DND-41 (cell line): ENCODE measurements around the gene GANAB.
"Not testable (repeated sequence)": the region's sequence is repeated elsewhere in the genome, so short reads cannot be mapped to it uniquely, and the experiment has no call there.

Experiments used
- EZH2 ChIP-seq: IDR thresholded peaks from 3 replicates; pipeline ENCODE4 v1.6.1; 2012; ENCODE audit warnings: borderline replicate concordance, low read depth, mild to moderate bottlenecking, moderate library complexity, low read length, inconsistent platforms; ENCODE audit not compliant: severe bottlenecking
- TF ChIP-seq, protein P1 (sequence below): IDR thresholded peaks from 2 replicates; pipeline ENCODE4 v1.5.1; 2012; ENCODE audit warnings: borderline replicate concordance, low read length, moderate library complexity, mild to moderate bottlenecking; ENCODE audit not compliant: poor library complexity, severe bottlenecking; ENCODE audit errors: extremely low read depth

DNA sequence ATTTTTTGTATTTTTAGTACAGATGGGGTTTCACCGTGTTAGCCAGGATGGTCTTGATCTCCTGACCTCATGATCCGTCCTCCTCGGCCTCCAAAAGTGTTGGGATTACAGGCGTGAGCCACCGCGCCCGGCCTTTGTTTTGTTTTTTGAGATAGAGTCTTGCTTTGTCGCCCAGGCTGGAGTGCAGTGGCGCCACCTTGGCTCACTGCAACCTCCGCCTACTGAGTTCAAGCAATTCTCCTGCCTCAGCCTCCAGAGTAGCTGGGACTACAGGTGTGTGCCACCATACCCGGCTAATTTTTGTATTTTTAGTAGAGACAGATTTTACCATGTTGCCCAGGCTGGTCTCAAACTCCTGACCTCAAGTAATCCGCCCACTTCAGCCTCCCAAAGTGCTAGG lies 3.9 kb upstream of the GANAB start:
- TF ChIP-seq, protein P1, sequence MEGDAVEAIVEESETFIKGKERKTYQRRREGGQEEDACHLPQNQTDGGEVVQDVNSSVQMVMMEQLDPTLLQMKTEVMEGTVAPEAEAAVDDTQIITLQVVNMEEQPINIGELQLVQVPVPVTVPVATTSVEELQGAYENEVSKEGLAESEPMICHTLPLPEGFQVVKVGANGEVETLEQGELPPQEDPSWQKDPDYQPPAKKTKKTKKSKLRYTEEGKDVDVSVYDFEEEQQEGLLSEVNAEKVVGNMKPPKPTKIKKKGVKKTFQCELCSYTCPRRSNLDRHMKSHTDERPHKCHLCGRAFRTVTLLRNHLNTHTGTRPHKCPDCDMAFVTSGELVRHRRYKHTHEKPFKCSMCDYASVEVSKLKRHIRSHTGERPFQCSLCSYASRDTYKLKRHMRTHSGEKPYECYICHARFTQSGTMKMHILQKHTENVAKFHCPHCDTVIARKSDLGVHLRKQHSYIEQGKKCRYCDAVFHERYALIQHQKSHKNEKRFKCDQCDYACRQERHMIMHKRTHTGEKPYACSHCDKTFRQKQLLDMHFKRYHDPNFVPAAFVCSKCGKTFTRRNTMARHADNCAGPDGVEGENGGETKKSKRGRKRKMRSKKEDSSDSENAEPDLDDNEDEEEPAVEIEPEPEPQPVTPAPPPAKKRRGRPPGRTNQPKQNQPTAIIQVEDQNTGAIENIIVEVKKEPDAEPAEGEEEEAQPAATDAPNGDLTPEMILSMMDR, result not testable (repeated sequence)
- TF ChIP-seq EZH2, result not testable (repeated sequence)
